ENCODE measurements around the gene DZIP1. TPM values are rescaled to one million over a fixed set of nuclear protein-coding genes. Genes with fewer than 3 reads are reported as not detected.

Gene DZIP1
- total RNA-seq, 2 donors from 2014 or later: not detected

- no peaks in the 10 kb centered on the region for H3K9me3 Mint-ChIP-seq
- no peak for ATAC-seq
- DNase-seq (ENCODE audit: low spot score): no peak
- H3K27me3 Mint-ChIP-seq: peaks cover 29 to 60% of the 10 kb centered on the region in 2 donors
- no peaks in the 10 kb centered on the region for H3K36me3 Mint-ChIP-seq
- H3K4me3 Mint-ChIP-seq: no peak overlapping the region
- no peak overlapping the region for H3K27ac Mint-ChIP-seq
- no peaks in the 10 kb centered on the region for H3K4me1 Mint-ChIP-seq (ENCODE audit: low read depth in 2 of 2)
Observed at GRCh38 chr13:95628488-95628887, 16.0 kb downstream of the DZIP1 start.

- DNase-seq (ENCODE audit: low spot score) (no peak), ATAC-seq (no peak)
- Mint-ChIP-seq H3K4me3 (no peak overlapping the region), H3K36me3 (no peaks in the 10 kb centered on the region), H3K4me1 (ENCODE audit: low read depth in 2 of 2) (no peaks in the 10 kb centered on the region), H3K9me3 (no peaks in the 10 kb centered on the region), H3K27me3 (peaks cover 28 to 55% of the 10 kb centered on the region in 2 donors), H3K27ac (no peak overlapping the region)
Observed at GRCh38 chr13:95627590-95627989, 16.9 kb downstream of the DZIP1 start.

GRCh38 chr13:95626768-95627167 is 17.7 kb downstream of the DZIP1 start:
- H3K9me3 Mint-ChIP-seq: no peaks in the 10 kb centered on the region
- peaks cover 32 to 47% of the 10 kb centered on the region in 2 donors for H3K27me3 Mint-ChIP-seq
- H3K4me3 Mint-ChIP-seq: no peak overlapping the region
- ATAC-seq: no peak
- H3K27ac Mint-ChIP-seq: no peak overlapping the region
- H3K36me3 Mint-ChIP-seq: no peaks in the 10 kb centered on the region
- no peaks in the 10 kb centered on the region for H3K4me1 Mint-ChIP-seq (ENCODE audit: low read depth in 2 of 2)
- DNase-seq (ENCODE audit: low spot score): no peak

- Mint-ChIP-seq H3K27ac (no peak overlapping the region), H3K4me1 (ENCODE audit: low read depth in 2 of 2) (no peaks in the 10 kb centered on the region), H3K4me3 (no peak overlapping the region), H3K36me3 (no peaks in the 10 kb centered on the region), H3K9me3 (no peaks in the 10 kb centered on the region), H3K27me3 (peaks cover 29 to 42% of the 10 kb centered on the region in 2 donors)
- DNase-seq (ENCODE audit: low spot score) (no peak), ATAC-seq (no peak)
Observed at GRCh38 chr13:95624020-95624419, 20.5 kb downstream of the DZIP1 start.

- Mint-ChIP-seq H3K4me3 (no peak overlapping the region), H3K27ac (no peak overlapping the region), H3K36me3 (no peaks in the 10 kb centered on the region), H3K4me1 (ENCODE audit: low read depth in 2 of 2) (no peaks in the 10 kb centered on the region), H3K27me3 (peaks cover 24 to 42% of the 10 kb centered on the region in 2 donors), H3K9me3 (no peaks in the 10 kb centered on the region)
- no peak for ATAC-seq
- no peak for DNase-seq (ENCODE audit: low spot score)
Observed at GRCh38 chr13:95623141-95623540, 21.4 kb downstream of the DZIP1 start.

GRCh38 chr13:95620825-95621498 is 23.5 kb downstream of the DZIP1 start:
- no peak overlapping the region for H3K27ac Mint-ChIP-seq
- H3K4me3 Mint-ChIP-seq: no peak overlapping the region
- DNase-seq (ENCODE audit: low spot score): no peak
- H3K27me3 Mint-ChIP-seq: peaks cover 24 to 45% of the 10 kb centered on the region in 2 donors
- no peaks in the 10 kb centered on the region for H3K9me3 Mint-ChIP-seq
- H3K4me1 Mint-ChIP-seq (ENCODE audit: low read depth in 2 of 2): no peaks in the 10 kb centered on the region
- H3K36me3 Mint-ChIP-seq: no peaks in the 10 kb centered on the region
- ATAC-seq: no peak

GRCh38 chr13:95620030-95620824 is 24.3 kb downstream of the DZIP1 start:
- DNase-seq (ENCODE audit: low spot score): no peak
- Mint-ChIP-seq H3K27me3 (peaks cover 20 to 40% of the 10 kb centered on the region in 2 donors), H3K36me3 (no peaks in the 10 kb centered on the region), H3K4me1 (ENCODE audit: low read depth in 2 of 2) (no peaks in the 10 kb centered on the region), H3K4me3 (no peak overlapping the region), H3K9me3 (no peaks in the 10 kb centered on the region), H3K27ac (no peak overlapping the region)
- ATAC-seq: no peak

- no peaks in the 10 kb centered on the region for H3K36me3 Mint-ChIP-seq
- ATAC-seq (no peak), DNase-seq (ENCODE audit: low spot score) (no peak)
- H3K27ac Mint-ChIP-seq: no peak overlapping the region
- H3K9me3 Mint-ChIP-seq: no peaks in the 10 kb centered on the region
- H3K27me3 Mint-ChIP-seq: peaks cover 4 to 38% of the 10 kb centered on the region in 2 donors
- no peaks in the 10 kb centered on the region for H3K4me1 Mint-ChIP-seq (ENCODE audit: low read depth in 2 of 2)
- H3K4me3 Mint-ChIP-seq: no peak overlapping the region
Observed at GRCh38 chr13:95615539-95615938, 29.0 kb downstream of the DZIP1 start.

GRCh38 chr13:95614641-95615245 is 29.8 kb downstream of the DZIP1 start:
- H3K9me3 Mint-ChIP-seq: no peaks in the 10 kb centered on the region
- H3K27ac Mint-ChIP-seq: no peak overlapping the region
- no peaks in the 10 kb centered on the region for H3K36me3 Mint-ChIP-seq
- H3K4me3 Mint-ChIP-seq: no peak overlapping the region
- H3K27me3 Mint-ChIP-seq: peaks cover 4 to 38% of the 10 kb centered on the region in 2 donors
- no peaks in the 10 kb centered on the region for H3K4me1 Mint-ChIP-seq (ENCODE audit: low read depth in 2 of 2)
- ATAC-seq: no peak
- no peak for DNase-seq (ENCODE audit: low spot score)

- ATAC-seq (no peak), DNase-seq (ENCODE audit: low spot score) (no peak)
- Mint-ChIP-seq H3K4me3 (no peak overlapping the region), H3K9me3 (no peaks in the 10 kb centered on the region), H3K36me3 (no peaks in the 10 kb centered on the region), H3K4me1 (ENCODE audit: low read depth in 2 of 2) (peaks cover 0 to 4% of the 10 kb centered on the region in 2 donors), H3K27me3 (peaks cover 9 to 11% of the 10 kb centered on the region in 2 donors), H3K27ac (no peak overlapping the region)
Observed at GRCh38 chr13:95608640-95609323, 35.7 kb downstream of the DZIP1 start.

GRCh38 chr13:95607366-95607765 is 37.1 kb downstream of the DZIP1 start:
- no peaks in the 10 kb centered on the region for H3K36me3 Mint-ChIP-seq
- ATAC-seq: no peak
- peaks cover 0 to 4% of the 10 kb centered on the region in 2 donors for H3K4me1 Mint-ChIP-seq (ENCODE audit: low read depth in 2 of 2)
- H3K27ac Mint-ChIP-seq: no peak overlapping the region
- DNase-seq (ENCODE audit: low spot score): no peak
- H3K9me3 Mint-ChIP-seq: no peaks in the 10 kb centered on the region
- H3K27me3 Mint-ChIP-seq: peaks cover 10 to 12% of the 10 kb centered on the region in 2 donors
- H3K4me3 Mint-ChIP-seq: no peak overlapping the region

- ATAC-seq (no peak), DNase-seq (ENCODE audit: low spot score) (no peak)
- Mint-ChIP-seq H3K9me3 (no peaks in the 10 kb centered on the region), H3K27me3 (peaks cover 17 to 22% of the 10 kb centered on the region in 2 donors), H3K4me1 (ENCODE audit: low read depth in 2 of 2) (peaks cover 0 to 4% of the 10 kb centered on the region in 2 donors), H3K27ac (no peak overlapping the region), H3K4me3 (no peak overlapping the region), H3K36me3 (no peaks in the 10 kb centered on the region)
Observed at GRCh38 chr13:95605448-95606125, 38.9 kb downstream of the DZIP1 start.

GRCh38 chr13:95604556-95604915 is 40.0 kb downstream of the DZIP1 start:
- Mint-ChIP-seq H3K27me3 (peaks cover 17 to 28% of the 10 kb centered on the region in 2 donors), H3K27ac (no peak overlapping the region), H3K36me3 (no peaks in the 10 kb centered on the region), H3K4me1 (ENCODE audit: low read depth in 2 of 2) (peaks cover 0 to 4% of the 10 kb centered on the region in 2 donors), H3K4me3 (no peak overlapping the region), H3K9me3 (no peaks in the 10 kb centered on the region)
- ATAC-seq (no peak), DNase-seq (ENCODE audit: low spot score) (no peak)

Measured in natural killer cell treated with Interleukin-12 subunit alpha and Interleukin-12 subunit beta and Interleukin-15 and Interleukin-18, amount 100 ng/mL, for 72 hours (primary cell).